ENCODE measurements around the gene CMYA5.

The CMYA5 gene

GRCh38 chr5:79691007-79691406, 1.4 kb downstream of the CMYA5 start:
- no peaks in the 10 kb centered on the region for H3K4me1 ChIP-seq (ENCODE audit: low read length)
- H3K4me3 ChIP-seq (ENCODE audit: low read length): no peak overlapping the region
- H3K36me3 ChIP-seq (replicated peaks; ENCODE audit: low read depth, low read length): peaks cover 7% of the 10 kb centered on the region
- H4K20me1 ChIP-seq (ENCODE audit: insufficient read depth, low read length): no peaks in the 10 kb centered on the region
- no peaks in the 10 kb centered on the region for H3K9me3 ChIP-seq (ENCODE audit: insufficient read depth, low read length)
- H3K27ac ChIP-seq (ENCODE audit: low read length): no peak overlapping the region
- no peaks in the 10 kb centered on the region for H3K27me3 ChIP-seq (ENCODE audit: low read depth, low read length)
- H3K9ac ChIP-seq (ENCODE audit: low read length): no peak overlapping the region
- TF ChIP-seq, protein P1, sequence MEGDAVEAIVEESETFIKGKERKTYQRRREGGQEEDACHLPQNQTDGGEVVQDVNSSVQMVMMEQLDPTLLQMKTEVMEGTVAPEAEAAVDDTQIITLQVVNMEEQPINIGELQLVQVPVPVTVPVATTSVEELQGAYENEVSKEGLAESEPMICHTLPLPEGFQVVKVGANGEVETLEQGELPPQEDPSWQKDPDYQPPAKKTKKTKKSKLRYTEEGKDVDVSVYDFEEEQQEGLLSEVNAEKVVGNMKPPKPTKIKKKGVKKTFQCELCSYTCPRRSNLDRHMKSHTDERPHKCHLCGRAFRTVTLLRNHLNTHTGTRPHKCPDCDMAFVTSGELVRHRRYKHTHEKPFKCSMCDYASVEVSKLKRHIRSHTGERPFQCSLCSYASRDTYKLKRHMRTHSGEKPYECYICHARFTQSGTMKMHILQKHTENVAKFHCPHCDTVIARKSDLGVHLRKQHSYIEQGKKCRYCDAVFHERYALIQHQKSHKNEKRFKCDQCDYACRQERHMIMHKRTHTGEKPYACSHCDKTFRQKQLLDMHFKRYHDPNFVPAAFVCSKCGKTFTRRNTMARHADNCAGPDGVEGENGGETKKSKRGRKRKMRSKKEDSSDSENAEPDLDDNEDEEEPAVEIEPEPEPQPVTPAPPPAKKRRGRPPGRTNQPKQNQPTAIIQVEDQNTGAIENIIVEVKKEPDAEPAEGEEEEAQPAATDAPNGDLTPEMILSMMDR (IDR thresholded peaks at IDR 0.05; ENCODE audit: low read depth, low read length): no peak
- TF ChIP-seq EZH2phosphoT487 (IDR thresholded peaks at IDR 0.05; ENCODE audit: low read depth): no peak
- H3K79me2 ChIP-seq (ENCODE audit: low read length): no peaks in the 10 kb centered on the region
- H3K4me2 ChIP-seq (ENCODE audit: low read length): no peak overlapping the region
- H2AFZ ChIP-seq (ENCODE audit: low read depth, low read length): no peak overlapping the region

GRCh38 chr5:79692596-79692995, 3.0 kb downstream of the CMYA5 start:
- Histone ChIP-seq H4K20me1 (ENCODE audit: insufficient read depth, low read length) (no peaks in the 10 kb centered on the region), H3K4me2 (ENCODE audit: low read length) (no peak overlapping the region), H3K27me3 (ENCODE audit: low read depth, low read length) (no peaks in the 10 kb centered on the region), H3K9ac (ENCODE audit: low read length) (no peak overlapping the region), H3K9me3 (ENCODE audit: insufficient read depth, low read length) (no peaks in the 10 kb centered on the region), H3K27ac (ENCODE audit: low read length) (no peak overlapping the region), H3K4me3 (ENCODE audit: low read length) (no peak overlapping the region), H2AFZ (ENCODE audit: low read depth, low read length) (no peak overlapping the region), H3K4me1 (ENCODE audit: low read length) (peaks cover 5% of the 10 kb centered on the region), H3K79me2 (ENCODE audit: low read length) (no peaks in the 10 kb centered on the region), H3K36me3 (replicated peaks; ENCODE audit: low read depth, low read length) (peaks cover 5% of the 10 kb centered on the region)
- TF ChIP-seq EZH2phosphoT487 (IDR thresholded peaks at IDR 0.05; ENCODE audit: low read depth): no peak
- TF ChIP-seq, protein P1 (IDR thresholded peaks at IDR 0.05; ENCODE audit: low read depth, low read length): no peak

DNA sequence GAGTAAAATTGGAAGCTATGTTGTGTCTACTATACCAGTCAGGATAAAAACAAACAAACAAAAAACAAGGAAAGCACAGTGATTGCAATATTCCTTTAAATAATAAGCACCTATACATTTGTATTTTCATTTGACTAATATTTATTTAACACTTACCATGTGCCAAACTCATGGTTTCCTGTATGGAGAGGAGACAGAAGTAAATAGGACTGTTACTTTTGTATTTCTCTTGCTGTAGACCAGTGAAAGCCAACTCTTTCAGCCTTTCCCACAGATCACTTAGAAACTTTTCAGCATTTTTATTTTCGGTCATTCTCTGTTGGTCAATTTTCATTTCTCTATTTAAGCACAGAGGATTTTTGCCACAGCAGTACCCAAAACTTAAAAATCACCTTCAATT, 4.5 kb downstream of the CMYA5 start:
- no peak overlapping the region for H3K9ac ChIP-seq (ENCODE audit: low read length)
- no peaks in the 10 kb centered on the region for H3K27me3 ChIP-seq (ENCODE audit: low read depth, low read length)
- no peaks in the 10 kb centered on the region for H3K79me2 ChIP-seq (ENCODE audit: low read length)
- H3K27ac ChIP-seq (ENCODE audit: low read length): no peak overlapping the region
- no peak overlapping the region for H2AFZ ChIP-seq (ENCODE audit: low read depth, low read length)
- no peaks in the 10 kb centered on the region for H3K9me3 ChIP-seq (ENCODE audit: insufficient read depth, low read length)
- H3K36me3 ChIP-seq (replicated peaks; ENCODE audit: low read depth, low read length): no peaks in the 10 kb centered on the region
- H3K4me3 ChIP-seq (ENCODE audit: low read length): no peak overlapping the region
- peaks cover 12% of the 10 kb centered on the region for H3K4me1 ChIP-seq (ENCODE audit: low read length)
- no peak overlapping the region for H3K4me2 ChIP-seq (ENCODE audit: low read length)
- TF ChIP-seq EZH2phosphoT487 (IDR thresholded peaks at IDR 0.05; ENCODE audit: low read depth): no peak
- TF ChIP-seq, protein P1 (IDR thresholded peaks at IDR 0.05; ENCODE audit: low read depth, low read length): no peak
- H4K20me1 ChIP-seq (ENCODE audit: insufficient read depth, low read length): no peaks in the 10 kb centered on the region

GRCh38 chr5:79694652-79695051, 5.0 kb downstream of the CMYA5 start:
- H3K36me3 ChIP-seq (replicated peaks; ENCODE audit: low read depth, low read length): no peaks in the 10 kb centered on the region
- H3K27ac ChIP-seq (ENCODE audit: low read length): no peak overlapping the region
- H3K4me1 ChIP-seq (ENCODE audit: low read length): peaks cover 16% of the 10 kb centered on the region
- H3K79me2 ChIP-seq (ENCODE audit: low read length): no peaks in the 10 kb centered on the region
- H3K27me3 ChIP-seq (ENCODE audit: low read depth, low read length): no peaks in the 10 kb centered on the region
- no peak overlapping the region for H3K4me2 ChIP-seq (ENCODE audit: low read length)
- TF ChIP-seq EZH2phosphoT487 (IDR thresholded peaks at IDR 0.05; ENCODE audit: low read depth): no peak
- TF ChIP-seq, protein P1 (IDR thresholded peaks at IDR 0.05; ENCODE audit: low read depth, low read length): no peak
- H2AFZ ChIP-seq (ENCODE audit: low read depth, low read length): no peak overlapping the region
- H3K4me3 ChIP-seq (ENCODE audit: low read length): no peak overlapping the region
- no peaks in the 10 kb centered on the region for H3K9me3 ChIP-seq (ENCODE audit: insufficient read depth, low read length)
- no peak overlapping the region for H3K9ac ChIP-seq (ENCODE audit: low read length)
- no peaks in the 10 kb centered on the region for H4K20me1 ChIP-seq (ENCODE audit: insufficient read depth, low read length)
